Activated CD4-positive, alpha-beta T cell treated with anti-CD3 and anti-CD28 coated beads, Interleukin-10, Interleukin-2, amounts not matched to agents 100 ng/mL and 50 ng/mL, durations not matched to agents 16 hours and 8 hours (primary cell): Measurements from ENCODE around the gene ENAH.

ENCODE experiments used
- DNase-seq: peaks from one replicate; pipeline ENCODE4 v3.0.0-alpha.2; 2020

ENAH gene

DNA sequence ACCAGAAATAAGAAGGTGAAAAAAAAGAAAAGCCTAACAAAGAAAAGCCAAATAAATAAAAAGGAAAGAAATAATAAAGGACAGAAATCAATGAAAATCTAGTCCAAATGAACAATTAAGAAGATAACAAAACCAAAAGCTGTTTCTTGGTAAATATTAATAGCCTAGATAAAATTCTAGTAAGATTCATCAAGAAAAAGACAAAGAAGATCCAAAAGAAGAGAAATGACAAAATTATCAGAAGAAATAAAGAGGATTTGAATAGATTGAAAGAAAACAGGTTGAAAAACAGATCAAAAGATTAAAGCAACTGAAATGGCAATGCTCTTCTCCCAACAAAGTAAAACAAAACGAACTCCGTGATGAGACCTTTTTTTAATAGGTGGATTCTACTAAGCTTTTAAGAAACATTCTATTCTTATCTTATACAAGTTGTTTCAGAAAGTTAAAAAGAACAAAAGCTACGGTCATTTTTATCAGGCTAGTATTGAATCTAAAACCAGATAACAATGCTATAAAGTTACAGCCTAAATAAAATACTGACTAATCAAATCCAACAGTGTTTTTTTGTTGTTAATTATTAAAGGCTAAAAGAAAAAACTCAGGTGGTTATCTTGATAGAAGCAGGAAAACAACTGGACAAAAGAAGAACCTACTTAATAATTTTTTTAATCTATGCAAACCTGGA is 50.9 kb downstream of the ENAH start:
- no peak for DNase-seq

DNA sequence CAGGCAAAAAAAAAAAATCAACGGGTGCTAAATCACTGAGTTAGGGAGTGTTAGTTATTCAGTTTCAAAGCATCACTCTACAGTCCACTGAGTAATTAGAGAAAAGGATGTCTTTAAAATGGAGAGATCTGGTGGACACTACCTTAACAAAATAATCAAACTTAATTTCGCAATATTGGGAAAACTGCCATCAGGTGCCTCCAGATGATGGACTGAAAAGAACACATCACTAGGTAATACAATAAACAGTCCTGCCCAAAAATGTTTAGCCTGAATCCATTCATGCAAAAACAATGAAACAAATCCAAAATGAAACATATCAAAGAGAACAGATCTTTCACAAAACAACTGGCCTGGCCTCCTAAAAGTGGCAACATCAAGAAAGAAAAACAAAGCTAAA is 54.1 kb downstream of the ENAH start:
- no peak for DNase-seq

DNA sequence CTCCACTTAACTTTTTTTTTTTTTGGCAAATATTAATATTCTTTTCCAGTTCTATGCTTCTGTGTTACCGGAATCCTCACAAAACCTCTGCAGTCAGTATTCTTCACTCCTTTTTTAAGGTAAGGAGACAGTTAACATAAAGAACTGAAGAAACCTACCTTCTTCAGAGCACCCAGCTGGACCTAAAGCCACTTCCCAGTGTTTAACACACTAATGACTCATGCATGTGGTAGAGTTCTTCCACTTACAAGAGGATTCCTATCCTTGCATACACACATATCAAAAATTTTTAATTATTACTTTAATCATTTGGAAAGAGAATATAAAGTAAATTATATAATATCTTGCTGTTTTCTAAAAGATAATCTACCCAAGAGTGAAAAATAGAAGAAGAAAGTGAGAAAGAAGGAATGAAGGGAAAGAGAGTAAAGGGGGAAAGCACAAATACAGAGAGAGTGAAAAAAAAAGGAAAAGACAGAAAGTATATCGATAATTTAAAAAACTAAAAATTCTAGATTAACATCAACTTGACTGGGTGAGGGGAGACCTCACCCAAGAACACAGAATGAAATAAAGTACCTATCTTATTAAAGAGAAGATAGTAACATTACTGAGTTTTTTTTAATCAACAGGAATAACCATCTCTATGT is 54.9 kb downstream of the ENAH start:
- DNase-seq, result no peak

- no peak for DNase-seq
Measured at GRCh38 chr1:225596736-225597135, 56.2 kb downstream of the ENAH start.

- DNase-seq, result no peak
Measured at GRCh38 chr1:225595974-225596551, 56.9 kb downstream of the ENAH start.

- no peak for DNase-seq
Measured at GRCh38 chr1:225595452-225595851, 57.5 kb downstream of the ENAH start.

GRCh38 chr1:225593414-225593813 is 59.5 kb downstream of the ENAH start:
- no peak for DNase-seq

DNA sequence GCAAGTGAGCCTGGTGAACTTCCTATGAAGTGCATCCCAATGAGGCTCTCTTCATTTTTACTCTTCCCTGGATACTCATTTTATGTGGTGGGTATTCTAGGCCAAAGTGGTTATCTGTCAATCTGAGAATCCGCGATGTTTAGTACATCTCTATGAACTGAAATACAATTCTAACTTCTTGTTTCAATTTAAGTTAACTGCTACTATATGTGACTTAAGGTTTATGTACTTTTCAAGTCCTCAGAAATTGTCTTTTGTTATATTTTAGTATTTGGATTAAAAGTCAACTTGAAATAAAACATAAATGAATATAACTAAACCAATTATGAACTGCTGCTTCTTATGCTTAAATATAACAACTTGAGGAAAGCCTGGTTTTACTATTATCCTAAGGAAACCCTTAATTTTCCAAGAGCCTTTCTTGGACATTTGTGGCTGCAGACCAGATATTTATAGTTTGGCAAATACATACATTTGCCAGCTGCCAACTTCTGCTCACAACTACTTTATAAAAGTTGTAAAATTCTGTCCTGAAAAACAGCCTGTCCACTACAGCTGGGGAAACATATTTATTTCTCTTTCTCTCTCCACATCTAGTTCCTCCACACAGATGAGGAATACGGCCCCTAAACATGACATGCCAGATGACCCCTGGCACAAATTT is 60.4 kb downstream of the ENAH start:
- no peak for DNase-seq

DNA sequence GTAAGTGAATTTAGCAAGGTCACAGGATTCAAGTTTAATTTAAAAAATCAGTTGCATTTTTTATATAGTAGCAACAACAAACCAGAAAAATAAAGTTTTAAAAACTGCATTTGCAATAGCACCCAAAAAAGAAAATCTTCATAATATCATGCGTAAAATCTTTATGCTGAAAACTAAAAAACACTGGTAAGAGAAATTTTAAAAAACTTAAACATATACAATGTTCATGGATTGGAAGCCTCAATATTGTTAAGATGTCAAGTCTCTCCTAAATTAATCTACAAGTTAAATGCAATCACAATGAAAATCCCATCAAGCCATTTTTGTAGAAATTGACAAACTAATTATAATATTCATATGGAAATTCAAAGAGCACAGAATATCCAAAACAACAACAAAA is 65.6 kb downstream of the ENAH start:
- DNase-seq, result no peak

GRCh38 chr1:225581186-225581585 is 71.7 kb downstream of the ENAH start:
- DNase-seq, result no peak

- DNase-seq, result no peak
Measured at GRCh38 chr1:225580238-225581099, 72.5 kb downstream of the ENAH start.

DNA sequence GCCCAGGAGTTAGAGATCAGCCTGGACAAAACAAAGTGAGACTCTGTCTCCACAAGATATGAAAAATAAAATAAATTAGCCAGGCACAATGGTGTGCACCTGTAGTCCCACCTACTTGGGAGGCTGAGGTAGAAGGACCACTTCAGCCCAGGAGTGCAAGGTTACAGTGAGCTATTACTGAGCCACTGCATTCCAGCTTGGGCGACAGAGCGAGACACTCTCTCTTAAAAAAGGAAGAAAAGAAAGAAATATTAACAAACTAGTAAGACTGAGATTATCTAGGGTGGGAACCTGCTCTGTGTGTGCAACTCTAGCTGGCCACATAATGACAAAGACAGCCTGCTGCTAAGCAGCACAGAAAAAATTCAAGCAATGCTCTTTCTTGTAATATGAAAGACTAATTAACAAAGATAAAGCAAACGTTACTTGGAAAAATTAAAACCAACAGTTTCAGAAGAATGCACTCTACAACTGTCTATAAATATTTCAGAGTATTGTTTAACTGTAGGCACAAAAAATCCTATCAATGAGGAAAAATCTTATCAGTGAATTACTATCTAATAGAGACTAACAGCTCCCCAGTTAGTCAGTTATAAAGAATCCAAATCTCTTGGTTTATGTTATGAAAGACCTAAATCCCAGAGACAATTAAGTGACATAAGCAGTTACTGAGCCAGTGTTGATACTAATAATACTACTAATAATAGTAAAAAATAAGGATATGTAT is 74.5 kb downstream of the ENAH start:
- DNase-seq, result no peak

GRCh38 chr1:225577241-225577640 is 75.7 kb downstream of the ENAH start:
- DNase-seq, result no peak

DNA sequence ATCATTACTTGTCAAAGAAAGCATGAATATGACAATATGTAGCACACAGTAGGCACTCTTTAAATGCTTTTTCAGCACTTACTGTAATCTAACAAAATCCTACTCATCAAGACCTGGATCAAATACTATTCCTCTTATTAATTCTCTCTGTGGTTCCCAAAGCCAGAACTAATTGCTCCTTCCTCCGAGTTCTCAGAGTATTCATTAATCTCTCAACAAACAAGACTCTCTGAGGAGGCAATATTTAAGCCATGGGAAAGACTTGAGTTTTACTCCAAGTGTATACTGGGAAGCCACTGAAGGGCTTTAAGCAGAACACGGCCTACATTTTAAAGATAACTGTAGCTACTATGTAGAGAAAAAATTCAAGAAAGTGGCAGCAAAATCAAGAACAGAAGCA is 79.7 kb downstream of the ENAH start:
- no peak for DNase-seq

DNA sequence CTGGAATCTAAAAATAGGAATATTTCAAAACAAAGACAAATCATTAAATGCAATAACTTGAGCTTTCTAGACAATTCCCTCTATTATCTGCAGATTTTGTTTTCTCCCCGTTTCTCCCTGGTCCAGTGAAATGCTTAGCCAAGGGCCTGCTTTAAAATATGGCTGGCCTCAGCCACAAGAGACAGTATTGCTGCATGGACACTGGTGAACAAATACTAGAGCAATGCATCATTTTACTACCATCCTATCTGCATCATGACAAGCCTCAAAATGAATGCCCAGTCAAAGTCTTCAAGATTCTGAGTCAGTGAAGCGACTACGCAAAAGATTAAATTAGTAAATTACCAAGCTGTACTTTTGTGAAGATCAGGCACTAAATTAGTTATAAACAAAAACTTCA is 80.5 kb downstream of the ENAH start:
- DNase-seq, result no peak

DNA sequence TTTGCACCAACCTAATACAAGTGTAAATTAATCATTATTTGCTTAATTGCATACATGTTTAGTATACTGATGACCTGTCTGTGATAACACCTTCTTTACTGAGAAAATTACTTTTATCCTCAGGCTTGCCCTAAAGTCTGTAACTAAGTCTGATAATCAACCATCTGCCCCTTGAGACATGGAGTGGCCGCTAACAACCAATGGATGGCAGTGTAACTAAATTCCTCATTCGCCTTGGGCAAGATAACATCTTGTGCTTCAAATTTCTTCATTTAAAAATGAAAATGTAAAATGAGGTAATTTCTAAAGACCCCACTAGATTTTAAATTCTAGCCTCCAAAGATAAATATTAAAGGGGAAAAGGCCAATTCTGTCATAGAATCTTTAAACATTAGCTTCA is 85.1 kb downstream of the ENAH start:
- DNase-seq, result no peak

GRCh38 chr1:225565847-225566246 is 87.1 kb downstream of the ENAH start:
- no peak for DNase-seq

GRCh38 chr1:225561675-225562074 is 91.2 kb downstream of the ENAH start:
- no peak for DNase-seq

DNA sequence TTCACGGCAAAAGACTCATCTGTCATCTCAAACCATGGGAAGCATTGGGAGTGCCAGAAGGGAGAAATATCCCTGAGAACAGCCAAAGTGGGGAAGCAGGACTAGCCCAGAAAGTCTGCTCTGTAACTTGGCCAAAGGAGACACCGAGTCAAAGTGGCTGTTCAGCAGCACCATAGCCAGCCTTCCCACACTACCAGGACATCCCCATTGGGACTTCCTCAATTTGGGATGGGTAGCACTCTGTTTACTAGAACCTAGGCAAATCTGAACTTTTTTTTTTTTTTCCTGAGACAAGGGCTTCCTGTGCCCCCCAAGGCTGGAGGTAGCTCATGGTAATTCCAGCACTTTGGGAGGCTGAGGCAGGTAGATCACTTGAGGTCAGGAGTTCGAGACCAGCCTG is 93.0 kb downstream of the ENAH start:
- no peak for DNase-seq

DNA sequence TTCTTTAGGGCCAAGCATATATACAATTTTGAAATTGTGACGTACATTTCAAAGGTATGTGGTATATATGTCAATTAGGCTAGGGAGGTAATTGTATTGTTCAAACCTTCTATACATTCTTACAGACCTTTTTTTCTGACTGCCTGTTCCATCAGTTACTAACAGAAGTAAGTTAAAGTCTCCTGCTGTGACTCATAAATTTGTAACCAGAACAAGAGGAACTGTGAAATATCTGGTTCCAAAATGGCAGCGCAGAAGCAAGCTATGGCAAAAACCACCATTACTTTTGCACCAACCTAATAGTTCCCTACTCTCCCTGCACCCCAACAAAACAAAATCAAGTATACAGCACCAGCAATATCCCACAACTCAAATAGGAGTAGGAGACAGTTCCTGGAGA is 93.6 kb downstream of the ENAH start:
- DNase-seq, result no peak

- no peak for DNase-seq
Measured at GRCh38 chr1:225556694-225557093, 96.2 kb downstream of the ENAH start.

DNA sequence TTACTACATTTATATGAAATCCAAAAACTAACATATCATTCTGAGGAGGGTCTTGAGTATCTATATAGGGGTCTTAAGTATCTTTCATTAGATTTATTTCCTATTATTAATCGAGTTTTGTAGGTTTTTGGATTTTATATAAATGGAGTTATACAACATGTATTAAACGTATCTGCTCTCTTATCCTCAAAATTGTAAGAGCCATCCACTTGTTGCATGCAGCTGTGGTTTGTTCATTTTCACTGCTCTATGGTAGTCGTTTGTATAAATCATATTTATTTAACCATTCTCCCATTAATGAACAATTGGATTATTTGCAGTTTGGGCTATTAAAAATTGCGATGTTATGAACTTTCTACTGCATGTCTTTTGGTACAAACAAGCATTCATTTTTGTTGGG is 97.1 kb downstream of the ENAH start:
- no peak for DNase-seq
